ENCODE measurements around the gene TNFRSF14. TPM values are rescaled to one million over a fixed set of nuclear protein-coding genes. Genes with fewer than 3 reads are reported as not detected.

TNFRSF14 gene
- total RNA-seq, 1 donor from 2014 or later = 0.36 TPM

DNA sequence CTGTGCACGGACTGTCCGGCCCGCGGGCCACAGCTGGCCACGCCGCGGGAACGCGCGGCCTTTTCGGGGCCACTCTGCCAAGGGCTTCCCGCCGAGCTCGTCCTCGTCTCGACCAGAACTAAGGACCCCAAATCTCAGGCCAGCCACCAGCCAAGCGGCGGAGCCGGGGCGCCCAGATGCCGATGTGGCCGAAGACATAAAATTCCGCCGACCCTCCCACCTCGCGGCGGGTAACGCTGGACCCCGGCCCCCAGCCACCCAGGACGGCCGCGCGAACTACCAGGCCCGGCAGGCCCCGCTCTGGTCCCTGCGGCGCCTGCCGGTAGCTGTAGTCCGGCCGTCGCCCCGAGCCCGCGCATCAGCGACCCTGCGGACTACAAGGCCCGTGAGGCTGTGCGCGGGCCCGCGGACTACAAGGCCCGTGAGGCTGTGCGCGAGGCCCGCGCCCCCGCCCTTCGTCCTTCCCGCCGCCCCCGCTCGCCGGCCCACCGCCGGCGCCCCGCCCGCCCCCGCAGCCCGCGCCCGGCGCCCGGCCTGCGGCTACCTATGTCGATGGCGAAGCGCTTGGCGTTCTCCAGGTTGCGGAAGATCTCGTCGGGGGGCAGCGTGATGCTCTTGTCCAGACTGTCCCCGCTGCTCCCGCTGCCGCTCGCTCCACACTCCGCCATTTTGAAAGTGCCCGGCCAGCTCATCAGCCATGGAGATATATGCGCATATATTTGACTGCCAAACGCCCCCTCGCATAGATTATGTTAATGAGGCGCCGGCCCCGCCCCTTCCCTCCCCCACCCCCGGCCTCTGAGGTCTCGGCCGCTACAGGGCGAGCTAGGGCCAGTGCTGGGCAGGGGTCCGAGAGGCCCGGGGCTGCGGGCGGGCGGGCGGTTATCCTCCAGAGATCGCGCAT, 30.0 kb upstream of the TNFRSF14 start, which contains the start of gene PANK4:
Gene PANK4, minus strand, starts transcription at position 677 of the 904 bp plus-strand sequence. Its CDS starts 9 bp downstream, at position 668.
- DNase-seq (ENCODE audit: low read depth) = peak; percentile 85
- peaks cover 14% of the 10 kb centered on the region for H3K4me1 Mint-ChIP-seq (ENCODE audit: low read depth, unreplicated experiment)
- peak within 1 kb of the TSS; percentile 89 for H3K4me3 Mint-ChIP-seq (ENCODE audit: unreplicated experiment)
- FAIRE-seq = no peak
- TF ChIP-seq EZH2 (IDR thresholded peaks at IDR 0.05; ENCODE audit: insufficient read depth, low read length) (no peak), CTCF (IDR thresholded peaks at IDR 0.05; ENCODE audit: insufficient read depth, low read depth, low read length) (no peak)
- H3K9me3 Mint-ChIP-seq (ENCODE audit: unreplicated experiment) = no peaks in the 10 kb centered on the region
- H3K4me3 ChIP-seq (ENCODE audit: insufficient read depth, low read depth, low read length) = peak within 1 kb of the TSS; percentile 91
- H3K79me2 ChIP-seq (ENCODE audit: insufficient read depth, low read length) = peaks cover 48% of the 10 kb centered on the region
- H3K27ac Mint-ChIP-seq (ENCODE audit: unreplicated experiment) = peak within 1 kb of the TSS; percentile 50
- peaks cover 48% of the 10 kb centered on the region for H4K20me1 ChIP-seq (ENCODE audit: insufficient read depth, low read length)
- H3K36me3 ChIP-seq (ENCODE audit: insufficient read depth, low read length) = peaks cover 3% of the 10 kb centered on the region
- H3K9me3 ChIP-seq (ENCODE audit: insufficient read depth, low read depth, low read length) = no peaks in the 10 kb centered on the region
- peaks cover 11% of the 10 kb centered on the region for H3K27me3 Mint-ChIP-seq (ENCODE audit: low read depth, unreplicated experiment)
- peak within 1 kb of the TSS; percentile 94 for H3K9ac ChIP-seq (ENCODE audit: low read length)
- H3K36me3 Mint-ChIP-seq (ENCODE audit: low read depth, unreplicated experiment) = peaks cover 2% of the 10 kb centered on the region
- peaks cover 40% of the 10 kb centered on the region for H3K4me1 ChIP-seq (ENCODE audit: insufficient read depth, low read length)
- H3K4me2 ChIP-seq (ENCODE audit: low read length) = peak within 1 kb of the TSS; percentile 99
- H2AFZ ChIP-seq (ENCODE audit: low read depth, low read length) = peak within 1 kb of the TSS; percentile 78
- peaks cover 4% of the 10 kb centered on the region for H3K27me3 ChIP-seq (ENCODE audit: insufficient read depth, low read length)
- H3K27ac ChIP-seq (ENCODE audit: low read depth, low read length) = peak within 1 kb of the TSS; percentile 77

DNA sequence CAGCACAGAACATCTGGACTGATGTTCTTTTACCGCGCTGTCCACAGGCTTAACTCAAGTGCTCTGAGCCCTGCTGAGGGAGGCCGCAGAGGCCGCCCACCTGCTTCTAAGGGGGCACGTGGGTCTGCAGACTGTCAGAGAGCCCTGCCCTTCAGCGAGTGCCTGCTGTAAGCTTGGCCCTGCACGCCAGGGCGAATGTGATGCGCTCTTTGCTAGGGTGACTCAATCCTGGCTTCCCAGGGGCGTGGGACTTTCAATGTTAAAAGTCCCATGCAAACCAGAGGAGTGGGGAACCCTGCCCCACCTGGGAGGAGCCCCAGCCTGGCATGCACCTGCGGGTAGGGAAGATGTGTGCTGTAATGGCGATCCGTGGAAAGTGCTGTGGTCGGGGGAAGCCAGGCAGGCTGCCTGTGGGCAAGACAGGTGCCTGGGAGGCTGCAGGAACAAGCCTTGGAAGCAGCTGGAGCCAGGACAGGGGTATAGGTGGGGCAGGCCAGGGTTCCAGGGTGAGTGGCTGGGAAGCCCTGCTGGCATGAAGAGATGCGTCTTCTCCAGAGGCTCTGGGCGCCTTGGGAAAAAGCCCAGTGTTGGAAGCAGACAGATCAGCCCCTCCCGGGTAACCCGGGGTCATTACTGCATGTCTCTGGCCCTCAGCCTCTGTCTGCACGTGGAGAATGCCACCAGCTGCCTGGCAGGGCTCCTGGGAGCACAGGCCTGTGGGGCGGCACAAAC, 29.2 kb upstream of the TNFRSF14 start:
- Mint-ChIP-seq H3K27me3 (ENCODE audit: low read depth, unreplicated experiment) (peaks cover 18% of the 10 kb centered on the region), H3K4me3 (ENCODE audit: unreplicated experiment) (peak overlapping the region; percentile 47), H3K36me3 (ENCODE audit: low read depth, unreplicated experiment) (peaks cover 2% of the 10 kb centered on the region), H3K27ac (ENCODE audit: unreplicated experiment) (peak overlapping the region; percentile 13), H3K9me3 (ENCODE audit: unreplicated experiment) (no peaks in the 10 kb centered on the region), H3K4me1 (ENCODE audit: low read depth, unreplicated experiment) (peaks cover 14% of the 10 kb centered on the region)
- no peaks in the 10 kb centered on the region for H3K9me3 ChIP-seq (ENCODE audit: insufficient read depth, low read depth, low read length)
- peaks cover 6% of the 10 kb centered on the region for H3K27me3 ChIP-seq (ENCODE audit: insufficient read depth, low read length)
- TF ChIP-seq CTCF (IDR thresholded peaks at IDR 0.05; ENCODE audit: insufficient read depth, low read depth, low read length) (no peak), EZH2 (IDR thresholded peaks at IDR 0.05; ENCODE audit: insufficient read depth, low read length) (no peak)
- H3K4me1 ChIP-seq (ENCODE audit: insufficient read depth, low read length) = peaks cover 40% of the 10 kb centered on the region
- peaks cover 40% of the 10 kb centered on the region for H4K20me1 ChIP-seq (ENCODE audit: insufficient read depth, low read length)
- peak overlapping the region; percentile 40 for H2AFZ ChIP-seq (ENCODE audit: low read depth, low read length)
- H3K36me3 ChIP-seq (ENCODE audit: insufficient read depth, low read length) = peaks cover 3% of the 10 kb centered on the region
- no peak overlapping the region for H3K9ac ChIP-seq (ENCODE audit: low read length)
- peak overlapping the region; percentile 99 for H3K4me2 ChIP-seq (ENCODE audit: low read length)
- H3K27ac ChIP-seq (ENCODE audit: low read depth, low read length) = no peak overlapping the region
- peaks cover 40% of the 10 kb centered on the region for H3K79me2 ChIP-seq (ENCODE audit: insufficient read depth, low read length)
- DNase-seq (ENCODE audit: low read depth) (peak; percentile 29), FAIRE-seq (no peak)
- H3K4me3 ChIP-seq (ENCODE audit: insufficient read depth, low read depth, low read length) = no peak overlapping the region
